Natural killer cell treated with Interleukin-12 subunit alpha and Interleukin-12 subunit beta and Interleukin-15 and Interleukin-18, amount 100 ng/mL, for 72 hours (primary cell): ENCODE measurements around the gene PCF11. TPM values are rescaled to one million over a fixed set of nuclear protein-coding genes. Genes with fewer than 3 reads are reported as not detected.

Experiments used
- ATAC-seq, 2 donors: fragments of 150-1000 bp; cut with Tn5 transposase in 1 of 2; sonication (Bioruptor Pico), chemical (Tn5 transposase) in 1 of 2; 2 replicates each; pipeline ENCODE4 v1.10.0; 2021
- DNase-seq: peaks from one replicate; pipeline ENCODE4 v3.0.0; 2022; ENCODE audit warnings: low spot score
- H3K27ac Mint-ChIP-seq, 2 donors: 1 replicate in 1 of 2; 2 replicates in 1 of 2; pipeline ENCODE4 v1.8.0; 2022; ENCODE audit warnings: mixed read lengths in 2 of 2, mild to moderate bottlenecking in 1 of 2, moderate library complexity in 1 of 2
- H3K27me3 Mint-ChIP-seq, 2 donors: 1 replicate in 1 of 2; 2 replicates in 1 of 2; pipeline ENCODE4 v1.8.0; 2022; ENCODE audit warnings: mixed read lengths in 2 of 2
- H3K36me3 Mint-ChIP-seq: one replicate; pipeline ENCODE4 v1.8.0; 2022; ENCODE audit warnings: mixed read lengths
- H3K4me1 Mint-ChIP-seq, 2 donors: 1 replicate in 1 of 2; 2 replicates in 1 of 2; pipeline ENCODE4 v1.8.0; 2022; ENCODE audit warnings: low read depth in 2 of 2, mixed read lengths in 2 of 2, mild to moderate bottlenecking in 1 of 2
- H3K4me3 Mint-ChIP-seq: one replicate; pipeline ENCODE4 v1.8.0; 2022; ENCODE audit warnings: mixed read lengths
- H3K9me3 Mint-ChIP-seq: 2 replicates; pipeline ENCODE4 v1.8.0; 2022; ENCODE audit warnings: mixed read lengths
- total RNA-seq, 2 donors: library from RNA; stranded (reverse); gene quantifications; one replicate each; pipeline ENCODE4 v1.2.3, GENCODE V29; 2022

PCF11 gene
- total RNA-seq, 2 donors from 2014 or later = 63.4 to 74.3 TPM

DNA sequence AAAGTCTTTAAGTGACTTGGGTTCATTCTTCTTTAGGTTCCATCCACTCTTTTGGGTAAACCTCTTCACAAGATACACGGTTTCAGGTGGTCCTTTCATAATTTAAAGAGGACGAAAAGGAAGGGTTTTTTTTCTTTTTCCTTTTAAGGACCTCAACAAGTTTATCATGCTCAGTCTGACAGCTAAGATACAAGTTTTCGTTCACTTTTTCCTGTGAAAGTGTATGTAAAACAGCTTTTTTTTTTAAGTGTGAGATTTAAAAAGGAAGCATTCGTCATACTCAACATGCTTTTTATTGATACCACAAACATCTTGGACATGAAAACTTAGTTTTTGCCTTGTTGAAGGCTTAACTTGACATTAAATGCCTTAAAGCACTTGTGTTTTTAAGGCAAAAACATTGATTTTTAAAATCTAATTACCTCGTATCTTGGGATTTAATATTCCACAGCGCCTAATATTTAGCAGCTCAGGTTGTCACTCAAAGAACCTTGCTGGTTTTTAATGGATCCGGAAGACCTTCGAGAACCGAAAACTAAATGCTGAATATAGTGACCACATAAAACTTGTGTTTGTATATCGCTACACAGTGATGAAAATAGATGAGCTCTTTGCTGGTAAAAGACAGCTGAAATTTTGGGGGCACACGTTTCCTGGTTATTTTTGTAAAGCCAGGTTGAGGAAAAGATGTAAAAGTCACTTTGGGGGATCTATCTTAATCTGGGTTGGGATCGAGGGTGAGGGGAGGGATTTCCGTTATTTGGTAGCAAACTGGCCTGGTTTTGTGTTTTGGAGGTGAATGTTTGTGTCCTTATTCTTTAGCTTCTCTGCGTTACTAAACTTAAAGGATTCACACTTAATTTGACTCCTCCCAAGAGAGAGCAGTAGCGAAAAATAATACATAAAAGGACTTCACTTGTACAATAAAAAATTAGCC lies 2.3 kb downstream of the PCF11 start:
- peak overlapping the region; percentile 91 to 99 for H3K27ac Mint-ChIP-seq
- peaks cover 36 to 42% of the 10 kb centered on the region in 2 donors for H3K4me1 Mint-ChIP-seq
- no peak for DNase-seq
- H3K9me3 Mint-ChIP-seq = no peaks in the 10 kb centered on the region
- ATAC-seq = no peak
- H3K4me3 Mint-ChIP-seq = peak overlapping the region; percentile 98
- peaks cover 36% of the 10 kb centered on the region for H3K36me3 Mint-ChIP-seq
- no peaks in the 10 kb centered on the region for H3K27me3 Mint-ChIP-seq

DNA sequence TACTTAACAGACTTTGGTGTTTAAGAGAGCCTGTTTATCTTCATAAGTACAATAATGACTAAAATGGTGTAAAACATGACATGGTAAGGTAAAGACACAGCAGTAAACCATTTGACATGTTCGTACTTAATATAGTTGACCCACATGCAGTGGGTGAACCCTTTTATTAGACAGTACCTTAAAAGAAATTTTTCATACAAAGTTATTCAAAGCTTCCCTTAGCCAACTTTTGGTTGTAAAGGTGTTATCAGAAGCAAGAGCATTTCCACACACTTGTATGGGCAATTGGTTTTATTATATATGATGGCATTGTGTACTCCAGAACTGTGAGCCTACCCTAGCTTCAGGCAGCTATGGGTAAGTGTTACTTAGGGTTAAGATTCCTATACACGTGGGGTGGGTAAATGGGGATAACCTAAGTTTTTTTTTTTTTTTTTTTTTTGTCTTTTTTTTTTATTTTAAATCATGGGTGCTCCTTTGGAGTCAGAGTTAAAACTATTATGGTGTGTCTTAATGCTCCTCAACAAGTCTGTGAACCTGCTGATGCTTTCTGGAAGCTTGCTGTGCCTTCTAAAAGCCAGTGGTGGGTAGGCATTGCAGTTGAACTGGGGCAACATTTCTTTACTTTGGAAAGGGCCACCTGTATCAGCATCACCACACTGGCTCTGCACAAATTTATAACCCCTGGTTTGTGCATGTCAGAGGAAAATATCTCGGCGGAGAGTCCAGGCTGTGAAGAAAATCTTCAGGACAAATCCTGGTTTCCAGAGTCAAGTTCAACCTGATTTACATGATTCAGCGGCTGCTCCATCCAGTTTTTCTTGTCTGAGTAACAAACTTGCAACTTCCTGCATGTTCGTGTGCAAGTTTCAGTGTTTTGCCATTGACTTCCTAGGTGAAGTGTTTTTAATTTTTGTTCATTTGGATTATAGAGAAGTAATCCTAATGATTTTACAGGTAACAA lies 3.3 kb downstream of the PCF11 start:
- Mint-ChIP-seq H3K27ac (peak overlapping the region; percentile 91 to 99), H3K27me3 (no peaks in the 10 kb centered on the region), H3K9me3 (no peaks in the 10 kb centered on the region), H3K4me1 (peaks cover 36 to 42% of the 10 kb centered on the region in 2 donors), H3K36me3 (peaks cover 36% of the 10 kb centered on the region), H3K4me3 (peak overlapping the region; percentile 98)
- ATAC-seq (no peak), DNase-seq (no peak)

DNA sequence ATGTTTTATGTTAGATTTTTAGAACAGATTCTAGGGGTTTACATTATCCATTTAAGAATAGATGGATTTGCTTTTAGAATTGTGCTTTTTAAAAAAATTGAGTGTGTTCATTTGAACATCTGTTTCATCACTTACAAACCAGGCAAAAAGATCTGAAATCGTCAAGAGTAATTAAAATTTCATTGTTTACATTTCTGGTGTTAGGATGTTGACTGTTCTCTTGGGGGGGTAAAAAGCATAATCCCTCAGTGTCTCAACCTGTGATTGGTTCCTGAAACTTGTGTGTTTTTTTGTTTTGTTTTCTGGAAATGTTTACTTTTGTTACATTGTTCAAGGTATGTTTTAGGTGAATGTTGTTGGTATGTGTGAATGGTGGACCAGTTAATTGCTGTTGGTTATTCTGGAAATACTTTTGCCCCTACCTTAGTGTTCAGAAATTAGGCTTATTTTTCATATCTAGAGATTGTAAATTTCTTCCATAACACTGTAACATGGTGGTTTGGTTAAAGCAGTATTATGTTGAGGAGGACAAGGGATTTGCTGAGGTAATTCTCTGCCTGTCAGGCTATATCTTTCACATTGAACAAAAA lies 4.8 kb downstream of the PCF11 start:
- peak overlapping the region; percentile 91 to 99 for H3K27ac Mint-ChIP-seq
- peaks cover 43 to 55% of the 10 kb centered on the region in 2 donors for H3K4me1 Mint-ChIP-seq
- no peaks in the 10 kb centered on the region for H3K27me3 Mint-ChIP-seq
- H3K9me3 Mint-ChIP-seq = no peaks in the 10 kb centered on the region
- H3K4me3 Mint-ChIP-seq = peak overlapping the region; percentile 98
- no peak for DNase-seq
- H3K36me3 Mint-ChIP-seq = peaks cover 50% of the 10 kb centered on the region
- ATAC-seq = no peak

DNA sequence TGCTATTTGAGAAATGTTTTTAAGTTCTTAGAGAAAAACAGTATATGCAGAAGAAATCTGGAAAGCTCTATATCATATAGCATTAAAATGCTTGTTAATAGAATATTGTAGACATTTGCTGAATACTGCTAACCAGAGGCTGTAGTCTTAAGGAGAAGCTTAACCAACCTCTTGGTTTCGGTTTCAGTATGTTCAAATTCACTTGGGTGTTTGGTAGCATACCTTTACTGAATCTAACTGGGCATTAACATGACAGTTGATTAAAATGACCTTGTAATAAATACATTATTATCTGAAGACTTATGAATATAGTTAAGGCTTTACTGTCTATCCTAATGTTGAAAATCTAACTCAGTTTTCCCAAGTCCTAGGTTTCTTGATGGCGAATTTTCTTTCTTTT lies 5.4 kb downstream of the PCF11 start:
- Mint-ChIP-seq H3K36me3 (peaks cover 51% of the 10 kb centered on the region), H3K4me1 (peaks cover 43 to 56% of the 10 kb centered on the region in 2 donors), H3K4me3 (peak overlapping the region; percentile 98), H3K9me3 (no peaks in the 10 kb centered on the region), H3K27me3 (no peaks in the 10 kb centered on the region), H3K27ac (peak overlapping the region; percentile 91 to 99)
- ATAC-seq = peak; percentile 70 to 72
- DNase-seq = no peak

DNA sequence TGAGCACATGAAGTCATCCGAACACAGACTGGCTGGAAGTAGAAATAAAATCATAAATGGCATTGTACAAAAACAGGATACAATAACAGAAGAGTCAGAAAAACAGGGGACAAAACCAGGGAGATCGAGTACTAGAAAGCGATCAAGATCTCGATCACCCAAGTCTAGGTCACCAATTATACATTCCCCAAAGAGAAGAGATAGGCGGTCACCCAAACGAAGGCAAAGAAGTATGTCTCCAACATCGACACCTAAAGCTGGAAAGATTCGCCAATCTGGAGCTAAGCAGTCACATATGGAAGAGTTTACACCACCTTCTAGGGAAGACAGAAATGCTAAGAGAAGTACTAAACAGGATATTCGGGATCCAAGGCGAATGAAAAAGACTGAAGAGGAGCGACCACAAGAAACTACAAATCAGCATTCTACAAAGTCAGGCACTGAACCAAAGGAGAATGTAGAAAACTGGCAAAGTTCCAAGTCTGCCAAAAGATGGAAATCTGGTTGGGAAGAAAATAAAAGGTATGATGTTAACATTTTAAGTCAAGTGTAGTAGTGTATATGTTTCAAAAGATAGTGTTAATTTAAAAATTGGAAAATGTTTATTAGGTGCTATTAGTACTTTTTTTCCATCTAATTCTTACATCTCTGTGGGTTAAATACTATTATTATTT lies 9.4 kb downstream of the PCF11 start:
- Mint-ChIP-seq H3K9me3 (no peaks in the 10 kb centered on the region), H3K27me3 (no peaks in the 10 kb centered on the region), H3K4me1 (peaks cover 48 to 62% of the 10 kb centered on the region in 2 donors), H3K4me3 (no peak overlapping the region), H3K27ac (no peak overlapping the region), H3K36me3 (peaks cover 45% of the 10 kb centered on the region)
- ATAC-seq (no peak), DNase-seq (no peak)

DNA sequence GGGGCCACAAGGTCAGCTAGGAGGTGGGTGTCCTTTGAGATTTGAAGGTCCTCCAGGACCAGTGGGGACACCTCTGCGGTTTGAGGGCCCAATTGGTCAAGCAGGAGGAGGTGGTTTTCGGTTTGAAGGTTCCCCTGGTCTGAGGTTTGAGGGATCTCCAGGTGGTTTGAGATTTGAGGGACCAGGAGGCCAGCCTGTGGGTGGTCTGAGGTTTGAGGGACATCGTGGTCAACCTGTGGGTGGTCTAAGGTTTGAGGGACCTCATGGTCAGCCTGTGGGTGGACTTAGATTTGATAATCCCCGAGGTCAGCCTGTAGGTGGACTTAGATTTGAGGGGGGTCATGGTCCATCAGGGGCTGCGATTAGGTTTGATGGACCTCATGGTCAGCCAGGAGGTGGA lies 11.8 kb downstream of the PCF11 start:
- Mint-ChIP-seq H3K36me3 (peaks cover 38% of the 10 kb centered on the region), H3K4me3 (no peak overlapping the region), H3K4me1 (peaks cover 42 to 57% of the 10 kb centered on the region in 2 donors), H3K9me3 (no peaks in the 10 kb centered on the region), H3K27ac (no peak overlapping the region), H3K27me3 (no peaks in the 10 kb centered on the region)
- DNase-seq (no peak), ATAC-seq (no peak)

DNA sequence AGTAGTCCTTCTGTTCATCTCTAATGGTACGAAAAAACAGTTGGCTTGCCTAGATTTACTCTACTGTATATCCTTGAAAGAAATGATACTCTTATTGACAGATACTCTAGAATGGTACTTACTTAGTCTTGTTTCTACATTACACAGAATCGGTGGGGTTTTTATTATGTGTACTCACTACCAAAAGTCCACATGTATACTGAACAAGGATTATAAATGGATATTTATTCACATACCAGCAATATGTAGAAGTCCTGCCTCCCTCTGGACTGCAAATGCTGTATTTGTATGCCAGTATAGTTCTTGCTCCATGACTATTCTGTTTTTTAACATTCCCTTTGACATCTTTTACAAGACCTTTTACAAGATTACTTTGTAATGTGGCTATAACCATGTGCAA lies 13.9 kb downstream of the PCF11 start:
- H3K27me3 Mint-ChIP-seq = no peaks in the 10 kb centered on the region
- no peaks in the 10 kb centered on the region for H3K9me3 Mint-ChIP-seq
- H3K27ac Mint-ChIP-seq = peak overlapping the region; percentile 1 to 42
- DNase-seq (no peak), ATAC-seq (no peak)
- peaks cover 42 to 55% of the 10 kb centered on the region in 2 donors for H3K4me1 Mint-ChIP-seq
- H3K4me3 Mint-ChIP-seq = peak overlapping the region; percentile 70
- H3K36me3 Mint-ChIP-seq = peaks cover 32% of the 10 kb centered on the region

DNA sequence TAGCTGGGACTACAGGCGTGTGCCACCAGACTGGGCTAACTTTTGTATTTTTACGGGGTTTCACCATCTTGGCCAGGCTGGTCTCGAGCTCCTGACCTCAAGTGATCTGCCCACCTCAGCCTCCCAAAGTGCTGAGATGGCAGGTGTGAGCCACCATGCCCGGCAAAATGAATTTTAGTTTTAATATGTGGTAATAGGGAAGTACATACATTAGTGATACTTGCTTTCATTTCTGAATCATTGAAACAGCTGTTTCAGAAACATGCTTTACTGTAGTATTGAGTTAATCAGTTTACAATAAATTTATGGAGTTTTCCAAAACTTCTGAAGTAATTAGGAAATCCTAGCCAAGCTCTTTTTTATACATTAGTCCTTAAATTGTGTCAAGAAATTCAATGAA lies 15.6 kb downstream of the PCF11 start:
- DNase-seq (no peak), ATAC-seq (no peak)
- no peaks in the 10 kb centered on the region for H3K9me3 Mint-ChIP-seq
- H3K27me3 Mint-ChIP-seq = no peaks in the 10 kb centered on the region
- H3K4me3 Mint-ChIP-seq = no peak overlapping the region
- H3K27ac Mint-ChIP-seq = no peak overlapping the region
- peaks cover 21% of the 10 kb centered on the region for H3K36me3 Mint-ChIP-seq
- peaks cover 38 to 50% of the 10 kb centered on the region in 2 donors for H3K4me1 Mint-ChIP-seq

DNA sequence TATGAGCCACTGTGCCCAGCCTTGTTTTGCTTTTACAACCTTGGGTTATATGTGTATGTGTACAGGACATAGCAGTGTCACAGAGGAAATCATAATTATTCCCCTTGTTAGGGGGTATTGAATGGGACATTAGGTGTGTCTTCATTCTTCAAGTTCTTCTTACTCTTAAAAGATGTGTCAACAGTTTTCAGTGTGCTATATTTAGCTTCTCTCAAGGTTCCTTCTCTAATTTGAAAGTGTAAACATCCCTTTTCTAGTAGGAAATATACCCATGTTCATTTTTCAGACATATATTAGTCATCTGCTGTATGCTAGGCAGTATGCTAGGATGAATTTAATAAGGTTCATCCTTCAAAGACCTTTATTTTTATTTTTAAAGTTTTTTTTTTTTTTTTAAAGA lies 17.1 kb downstream of the PCF11 start:
- Mint-ChIP-seq H3K27me3 (no peaks in the 10 kb centered on the region), H3K27ac (no peak overlapping the region), H3K9me3 (no peaks in the 10 kb centered on the region), H3K4me1 (peaks cover 32 to 37% of the 10 kb centered on the region in 2 donors), H3K36me3 (peaks cover 14% of the 10 kb centered on the region), H3K4me3 (peak overlapping the region; percentile 22)
- ATAC-seq (peak in 1 of 2 donors; percentile 13), DNase-seq (no peak)

DNA sequence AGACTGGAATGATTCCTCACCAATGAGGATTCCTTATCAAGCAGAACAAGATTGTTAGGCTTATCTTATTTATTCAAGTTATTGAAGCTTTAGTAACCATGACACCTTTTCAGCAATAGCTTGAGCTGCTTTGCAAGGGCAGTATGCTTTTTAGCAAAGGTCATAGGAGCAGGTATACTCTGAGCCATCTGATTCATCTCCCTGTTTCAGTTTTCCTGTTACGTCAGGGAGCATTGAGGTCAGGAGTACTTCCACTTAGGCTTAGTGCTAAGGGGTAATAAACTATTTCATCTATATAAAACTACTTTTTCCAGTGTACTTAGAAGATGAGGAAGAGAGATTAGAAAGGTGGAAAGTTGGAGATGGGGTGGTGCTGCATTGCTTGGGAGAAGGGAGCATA lies 18.9 kb downstream of the PCF11 start:
- Mint-ChIP-seq H3K27ac (peak overlapping the region in 1 of 2 donors; percentile 23), H3K9me3 (no peaks in the 10 kb centered on the region), H3K36me3 (peaks cover 9% of the 10 kb centered on the region), H3K27me3 (no peaks in the 10 kb centered on the region), H3K4me3 (no peak overlapping the region), H3K4me1 (peaks cover 21 to 22% of the 10 kb centered on the region in 2 donors)
- ATAC-seq (no peak), DNase-seq (no peak)

DNA sequence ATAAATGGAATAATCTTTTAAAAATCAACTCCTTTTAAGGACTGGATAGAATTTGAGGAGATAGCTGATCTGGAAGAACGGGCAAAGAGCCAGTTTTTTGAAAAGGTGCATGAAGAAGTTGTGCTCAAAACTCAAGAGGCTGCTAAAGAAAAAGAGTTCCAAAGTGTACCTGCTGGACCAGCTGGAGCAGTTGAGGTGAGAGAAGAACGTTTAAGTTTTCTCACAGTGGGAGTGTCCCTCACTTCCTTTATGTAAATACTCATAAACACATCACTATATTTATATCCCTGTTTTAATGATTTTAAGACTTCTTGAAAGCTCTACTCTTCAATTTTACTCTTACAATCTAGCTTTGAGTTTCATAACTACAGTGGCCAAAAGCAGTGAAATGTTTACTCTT lies 24.9 kb downstream of the PCF11 start:
- ATAC-seq (no peak), DNase-seq (no peak)
- Mint-ChIP-seq H3K27ac (peak overlapping the region; percentile 2 to 44), H3K27me3 (no peaks in the 10 kb centered on the region), H3K36me3 (peaks cover 29% of the 10 kb centered on the region), H3K4me1 (peaks cover 6 to 8% of the 10 kb centered on the region in 2 donors), H3K9me3 (no peaks in the 10 kb centered on the region), H3K4me3 (no peak overlapping the region)

DNA sequence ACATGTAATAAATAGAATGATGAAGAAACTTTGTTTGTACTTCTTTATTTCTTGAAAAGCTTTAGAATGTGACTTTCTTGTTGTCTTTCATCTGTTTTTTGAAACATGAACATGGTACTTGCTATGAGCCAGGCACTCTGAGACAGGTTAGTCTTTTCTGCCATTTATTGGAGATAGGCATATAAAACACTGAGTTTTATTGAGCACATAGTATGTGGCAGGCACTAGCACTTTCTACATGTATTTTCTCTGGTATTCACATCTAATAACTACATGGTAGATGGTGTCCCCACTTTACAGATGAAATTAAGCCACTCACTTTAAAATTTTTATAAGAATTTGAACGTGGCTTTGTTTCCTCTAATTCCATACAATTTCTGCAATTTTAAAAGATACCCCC lies 28.8 kb downstream of the PCF11 start:
- H3K36me3 Mint-ChIP-seq = peaks cover 25% of the 10 kb centered on the region
- no peak for DNase-seq
- peaks cover 5 to 6% of the 10 kb centered on the region in 2 donors for H3K4me1 Mint-ChIP-seq
- no peak overlapping the region for H3K4me3 Mint-ChIP-seq
- no peak for ATAC-seq
- H3K9me3 Mint-ChIP-seq = no peaks in the 10 kb centered on the region
- H3K27ac Mint-ChIP-seq = no peak overlapping the region
- H3K27me3 Mint-ChIP-seq = no peaks in the 10 kb centered on the region

DNA sequence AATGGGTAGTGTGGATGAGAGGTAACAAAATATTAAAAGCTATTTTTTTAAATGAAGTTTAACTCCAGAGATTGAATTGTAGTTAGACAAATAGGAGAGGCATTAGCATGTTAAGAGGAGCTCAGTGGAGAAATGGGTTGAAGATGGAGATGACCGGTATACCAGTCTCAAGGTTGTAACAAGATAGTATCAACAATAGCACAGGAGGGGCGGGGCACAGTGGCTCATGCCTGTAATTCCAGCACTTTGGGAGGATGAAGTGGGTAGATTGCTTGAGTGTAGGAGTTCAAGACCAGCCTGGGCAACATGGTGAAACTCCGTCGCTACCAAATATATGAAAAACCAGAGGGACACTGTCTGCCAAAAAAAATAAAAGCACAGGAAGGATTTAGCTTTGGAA lies 30.5 kb downstream of the PCF11 start:
- DNase-seq (no peak), ATAC-seq (no peak)
- no peak overlapping the region for H3K4me3 Mint-ChIP-seq
- H3K9me3 Mint-ChIP-seq = no peaks in the 10 kb centered on the region
- peaks cover 21% of the 10 kb centered on the region for H3K36me3 Mint-ChIP-seq
- H3K27me3 Mint-ChIP-seq = no peaks in the 10 kb centered on the region
- peaks cover 4 to 11% of the 10 kb centered on the region in 2 donors for H3K4me1 Mint-ChIP-seq
- H3K27ac Mint-ChIP-seq = peak overlapping the region in 1 of 2 donors; percentile 21
